Natural killer cell (primary cell): ENCODE data around the gene GMNN. TPM values are rescaled to one million over a fixed set of nuclear protein-coding genes. Genes with fewer than 3 reads are reported as not detected.

Experiments
- ATAC-seq, 3 donors: fragments of 150-1000 bp in 2 of 3; fragments of 200-7000 bp in 1 of 3; cut with Tn5 transposase; 1 replicate in 1 of 3; 2 replicates in 2 of 3; pipeline ENCODE4 v1.10.0; 2021; ENCODE audit warnings: mild to moderate bottlenecking in 2 of 3, moderate library complexity in 2 of 3
- DNase-seq, 2 donors: peaks; one replicate each; pipeline versions ENCODE4 v3.0.0 to v3.0.0-alpha.2; 2013 to 2021; ENCODE audit warnings: mixed read lengths in 1 of 2
- H3K27ac ChIP-seq: one replicate; pipeline ENCODE4 v1.5.1; 2013; ENCODE audit warnings: mild to moderate bottlenecking, low read length
- H3K27me3 ChIP-seq: one replicate; pipeline ENCODE4 v1.6.1; 2013; ENCODE audit warnings: low read length; ENCODE audit not compliant: control insufficient read depth, insufficient read depth
- H3K36me3 ChIP-seq: one replicate; pipeline ENCODE4 v1.6.1; 2013; ENCODE audit warnings: low read length; ENCODE audit not compliant: control insufficient read depth, insufficient read depth
- H3K4me1 ChIP-seq: one replicate; pipeline ENCODE4 v1.6.1; 2013; ENCODE audit warnings: low read length; ENCODE audit not compliant: control insufficient read depth, insufficient read depth
- H3K4me3 ChIP-seq: one replicate; pipeline ENCODE4 v1.5.1; 2013; ENCODE audit warnings: low read length
- H3K9me3 ChIP-seq: one replicate; pipeline ENCODE4 v1.6.1; 2013; ENCODE audit warnings: low read length; ENCODE audit not compliant: control insufficient read depth, insufficient read depth
- H3K27ac Mint-ChIP-seq, 2 donors: one replicate each; pipeline ENCODE4 v1.8.0; 2022; ENCODE audit warnings: mild to moderate bottlenecking in 2 of 2, mixed read lengths in 2 of 2, moderate library complexity in 1 of 2
- H3K27me3 Mint-ChIP-seq, 2 donors: one replicate each; pipeline ENCODE4 v1.8.0; 2022; ENCODE audit warnings: low read depth in 2 of 2, mixed read lengths in 2 of 2
- H3K36me3 Mint-ChIP-seq: one replicate; pipeline ENCODE4 v1.8.0; 2022; ENCODE audit warnings: mixed read lengths
- H3K4me1 Mint-ChIP-seq, 2 donors: one replicate each; pipeline ENCODE4 v1.8.0; 2022; ENCODE audit warnings: mixed read lengths in 2 of 2
- H3K4me3 Mint-ChIP-seq: one replicate; pipeline ENCODE4 v1.8.0; 2022; ENCODE audit warnings: mild to moderate bottlenecking, moderate library complexity, mixed read lengths
- H3K9me3 Mint-ChIP-seq, 2 donors: one replicate each; pipeline ENCODE4 v1.8.0; 2022; ENCODE audit warnings: mixed read lengths in 2 of 2
- CTCF ChIP-seq: fragments of 200-600 bp; IDR thresholded peaks from one replicate; pipeline ENCODE4 v1.8.0; 2022; ENCODE audit warnings: antibody characterized with exemption
- WGBS: methylation state at CpG from one replicate; pipeline ENCODE4 v1.1.7; 2013; ENCODE audit warnings: missing lambda C conversion rate; ENCODE audit not compliant: insufficient coverage; 5-methylcytosine and 5-hydroxymethylcytosine counted together
- intact Hi-C: fragments of 100-400 bp; cut with micrococcal nuclease; formaldehyde crosslinking; loops from one replicate; pipeline ENCODE4 v1.14.2; 2022
- total RNA-seq, 4 donors: library from RNA; stranded (reverse); fragments of 120-200 nt in 1 of 4; gene quantifications; one replicate each; pipeline versions ENCODE4 v1.2.3 to v1.2.4, GENCODE V29; 2013 to 2022

GMNN gene
- total RNA-seq, 3 donors from 2014 or later (not counting 1 experiment from before 2014, with no cell fraction given), result 11.0 to 23.7 (median 17.8) TPM

- H3K4me1 Mint-ChIP-seq, result peaks cover 17 to 30% of the 10 kb centered on the region in 2 donors
- H3K27me3 Mint-ChIP-seq, result no peaks in the 10 kb centered on the region
- H3K4me3 Mint-ChIP-seq, result no peak overlapping the region
- intact Hi-C loops, result loop anchor here (10.0 kb wide), 1 partner anchor 112 kb away; the partner anchor contains the start of genes ACOT13 and TDP2
- H3K36me3 Mint-ChIP-seq, result no peaks in the 10 kb centered on the region
- no peak for TF ChIP-seq CTCF
- WGBS, result no CpG with 5 or more reads among the region's 1 CpG
- H3K9me3 Mint-ChIP-seq, result no peaks in the 10 kb centered on the region
- Histone ChIP-seq H3K27me3 (no peaks in the 10 kb centered on the region), H3K4me3 (no peak overlapping the region), H3K4me1 (peaks cover 11% of the 10 kb centered on the region), H3K9me3 (no peaks in the 10 kb centered on the region), H3K27ac (no peak overlapping the region), H3K36me3 (peaks cover 2% of the 10 kb centered on the region)
- no peak overlapping the region for H3K27ac Mint-ChIP-seq
- no peak for ATAC-seq
- DNase-seq, result no peak
Measured at GRCh38 chr6:24777227-24777626, 2.5 kb downstream of the GMNN start.

- Histone ChIP-seq H3K9me3 (no peaks in the 10 kb centered on the region), H3K27me3 (no peaks in the 10 kb centered on the region), H3K4me1 (peaks cover 11% of the 10 kb centered on the region), H3K27ac (no peak overlapping the region), H3K4me3 (no peak overlapping the region), H3K36me3 (peaks cover 2% of the 10 kb centered on the region)
- intact Hi-C loops, result loop anchor here (10.0 kb wide), 1 partner anchor 113 kb away; the partner anchor contains the start of genes ACOT13 and TDP2
- WGBS, result 92% methylated on average over 1 of the region's 1 CpG
- Mint-ChIP-seq H3K27ac (no peak overlapping the region), H3K27me3 (no peaks in the 10 kb centered on the region), H3K4me1 (peaks cover 17 to 30% of the 10 kb centered on the region in 2 donors), H3K36me3 (no peaks in the 10 kb centered on the region), H3K9me3 (no peaks in the 10 kb centered on the region), H3K4me3 (no peak overlapping the region)
- ATAC-seq (no peak), DNase-seq (no peak)
- TF ChIP-seq CTCF, result no peak
Measured at GRCh38 chr6:24778121-24778520, 3.4 kb downstream of the GMNN start.

GRCh38 chr6:24778878-24779277 lies 4.1 kb downstream of the GMNN start:
- Mint-ChIP-seq H3K4me3 (no peak overlapping the region), H3K36me3 (no peaks in the 10 kb centered on the region), H3K9me3 (no peaks in the 10 kb centered on the region), H3K27ac (no peak overlapping the region), H3K27me3 (no peaks in the 10 kb centered on the region), H3K4me1 (peaks cover 17 to 30% of the 10 kb centered on the region in 2 donors)
- H3K27ac ChIP-seq, result no peak overlapping the region
- ATAC-seq, result no peak
- intact Hi-C loops, result loop anchor here (10.0 kb wide), 1 partner anchor 114 kb away; the partner anchor contains the start of genes ACOT13 and TDP2
- H3K4me3 ChIP-seq, result no peak overlapping the region
- H3K9me3 ChIP-seq, result no peaks in the 10 kb centered on the region
- H3K4me1 ChIP-seq, result peaks cover 11% of the 10 kb centered on the region
- no peak for DNase-seq
- TF ChIP-seq CTCF, result no peak
- peaks cover 2% of the 10 kb centered on the region for H3K36me3 ChIP-seq
- H3K27me3 ChIP-seq, result no peaks in the 10 kb centered on the region

GRCh38 chr6:24779416-24780016 lies 4.8 kb downstream of the GMNN start:
- WGBS, result 64% methylated on average over 2 of the region's 3 CpGs
- no peaks in the 10 kb centered on the region for H3K27me3 Mint-ChIP-seq
- no peak for TF ChIP-seq CTCF
- no peak for DNase-seq
- intact Hi-C loops, result loop anchor here (10.0 kb wide), 1 partner anchor 115 kb away; the partner anchor contains the start of genes ACOT13 and TDP2
- Histone ChIP-seq H3K27me3 (no peaks in the 10 kb centered on the region), H3K27ac (no peak overlapping the region), H3K4me1 (peaks cover 11% of the 10 kb centered on the region), H3K4me3 (no peak overlapping the region), H3K9me3 (no peaks in the 10 kb centered on the region), H3K36me3 (peaks cover 6% of the 10 kb centered on the region)
- H3K36me3 Mint-ChIP-seq, result no peaks in the 10 kb centered on the region
- peaks cover 17 to 28% of the 10 kb centered on the region in 2 donors for H3K4me1 Mint-ChIP-seq
- no peak overlapping the region for H3K4me3 Mint-ChIP-seq
- H3K9me3 Mint-ChIP-seq, result no peaks in the 10 kb centered on the region
- ATAC-seq, result no peak
- H3K27ac Mint-ChIP-seq, result no peak overlapping the region
